ENCODE data around the gene MLLT10.

DNA sequence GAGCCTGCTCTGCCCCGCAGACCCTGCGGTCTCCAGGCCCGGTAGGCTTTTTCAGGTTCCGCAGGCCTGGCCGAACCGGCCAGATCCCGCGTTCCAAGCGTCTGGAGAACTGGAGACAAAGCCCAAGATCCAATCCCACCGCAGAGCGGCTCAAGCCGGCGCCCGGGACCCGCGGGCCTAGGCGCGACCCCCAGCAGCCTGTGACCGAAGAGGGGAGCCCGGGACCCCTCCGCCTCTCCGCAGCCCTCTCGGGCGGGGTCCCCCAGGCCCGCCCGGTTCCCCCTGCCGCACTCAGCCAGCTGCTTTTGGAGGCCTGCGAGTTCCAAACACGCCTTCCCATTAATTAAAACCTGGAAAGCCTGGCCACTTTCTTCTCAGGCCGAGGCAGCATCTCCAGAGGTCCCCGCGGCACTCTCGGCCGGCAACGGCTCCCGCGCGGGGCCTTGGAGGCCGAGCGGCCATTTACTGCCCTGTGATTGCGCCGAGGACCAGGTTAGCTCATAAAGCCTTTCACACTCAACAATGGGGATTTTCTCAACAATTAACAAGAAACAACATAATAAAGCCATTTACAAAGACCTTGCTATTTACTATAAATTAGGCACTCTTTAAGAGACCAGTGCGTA lies 25.2 kb upstream of the MLLT10 start:
- TF ChIP-seq, protein P1, sequence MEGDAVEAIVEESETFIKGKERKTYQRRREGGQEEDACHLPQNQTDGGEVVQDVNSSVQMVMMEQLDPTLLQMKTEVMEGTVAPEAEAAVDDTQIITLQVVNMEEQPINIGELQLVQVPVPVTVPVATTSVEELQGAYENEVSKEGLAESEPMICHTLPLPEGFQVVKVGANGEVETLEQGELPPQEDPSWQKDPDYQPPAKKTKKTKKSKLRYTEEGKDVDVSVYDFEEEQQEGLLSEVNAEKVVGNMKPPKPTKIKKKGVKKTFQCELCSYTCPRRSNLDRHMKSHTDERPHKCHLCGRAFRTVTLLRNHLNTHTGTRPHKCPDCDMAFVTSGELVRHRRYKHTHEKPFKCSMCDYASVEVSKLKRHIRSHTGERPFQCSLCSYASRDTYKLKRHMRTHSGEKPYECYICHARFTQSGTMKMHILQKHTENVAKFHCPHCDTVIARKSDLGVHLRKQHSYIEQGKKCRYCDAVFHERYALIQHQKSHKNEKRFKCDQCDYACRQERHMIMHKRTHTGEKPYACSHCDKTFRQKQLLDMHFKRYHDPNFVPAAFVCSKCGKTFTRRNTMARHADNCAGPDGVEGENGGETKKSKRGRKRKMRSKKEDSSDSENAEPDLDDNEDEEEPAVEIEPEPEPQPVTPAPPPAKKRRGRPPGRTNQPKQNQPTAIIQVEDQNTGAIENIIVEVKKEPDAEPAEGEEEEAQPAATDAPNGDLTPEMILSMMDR (IDR thresholded peaks at IDR 0.05): no peak
- no peak for TF ChIP-seq POLR2A (IDR thresholded peaks at IDR 0.05)

Measured in lower leg skin (tissue), 3 donors.